ENCODE data around the gene IL1RL2. TPM values are rescaled to one million over a fixed set of nuclear protein-coding genes. Genes with fewer than 3 reads are reported as not detected.

The IL1RL2 gene
- total and polyA plus RNA-seq, 2 of the 4 experiments (the other 2 are of a cell fraction) = 0.09 to 0.36 TPM

- peak overlapping the region; percentile 88; the same call in 1 of the 3 replicates for H2BK15ac ChIP-seq (ENCODE audit: low read depth, low read length)
- H3K9me3 ChIP-seq (ENCODE audit: control insufficient read depth, insufficient read depth, low read length) = peaks cover 31% of the 10 kb centered on the region
- DNase-seq = no peak
- dilution Hi-C loops (cut with HindIII; ENCODE audit: low sequenced_read_pairs, unreplicated experiment) = no loop called here
- H4K20me1 ChIP-seq (ENCODE audit: insufficient read depth, low read length) = peaks cover 3% of the 10 kb centered on the region; the same call in 1 of the 2 replicates
- no peak overlapping the region for H2AFZ ChIP-seq (replicated peaks; ENCODE audit: low read length, poor library complexity)
- H3K23ac ChIP-seq (ENCODE audit: low read depth, low read length) = no peak overlapping the region; the same call in 1 of the 2 replicates
- no peak overlapping the region for H4K91ac ChIP-seq (ENCODE audit: insufficient read depth, low read depth, low read length)
- WGBS, 2 experiments (ENCODE audit: extremely low coverage in 2 of 2, insufficient read length in 1 of 2) = 26% methylated on average over 2 of the region's 4 CpGs; no CpG with 5 or more reads in 1 of the 2 experiments
- no peak overlapping the region for H2BK5ac ChIP-seq (ENCODE audit: low read depth, low read length, poor library complexity, severe bottlenecking)
- H3K9me1 ChIP-seq (ENCODE audit: insufficient read depth, low read length) = peaks cover 19% of the 10 kb centered on the region
- H3K4ac ChIP-seq (ENCODE audit: low read depth, low read length) = peak overlapping the region; percentile 93
- H3K27me3 ChIP-seq (ENCODE audit: control insufficient read depth, insufficient read depth, low read length) = no peaks in the 10 kb centered on the region
- H3K4me2 ChIP-seq (ENCODE audit: low read depth, low read length) = peak overlapping the region; percentile 97
- CTCF ChIA-PET = no interaction called here
- peak overlapping the region; percentile 86; the same call in 1 of the 2 replicates for H2BK120ac ChIP-seq (ENCODE audit: low read depth, low read length)
- ATAC-seq (ENCODE audit: low read depth) = no peak
- no peak for TF ChIP-seq MAZ (IDR thresholded peaks at IDR 0.05; ENCODE audit: borderline replicate concordance, low read depth, low read length)
- TF ChIP-seq USF2 (IDR thresholded peaks at IDR 0.05; ENCODE audit: low read depth, low read length) = no peak
- TF ChIP-seq SMC3 (IDR thresholded peaks at IDR 0.05; ENCODE audit: low read depth, low read length) = no peak
- TF ChIP-seq BHLHE40 (IDR thresholded peaks at IDR 0.05; ENCODE audit: low read depth, low read length) = no peak
- no peak for TF ChIP-seq CTCF (conservative IDR thresholded peaks at IDR 0.05; ENCODE audit: low read depth, low read length)
- no peak for TF ChIP-seq MXI1 (IDR thresholded peaks at IDR 0.05; ENCODE audit: borderline replicate concordance, low read depth, low read length)
- BruUV-seq (replicated peaks) = no TSS peak
- peaks cover 33% of the 10 kb centered on the region for H3K36me3 ChIP-seq (ENCODE audit: control insufficient read depth, insufficient read depth, low read length)
- peak overlapping the region; percentile 93; the same call in 1 of the 2 replicates for H3K9ac ChIP-seq (ENCODE audit: low read depth, low read length)
- H3K56ac ChIP-seq (ENCODE audit: extremely low read depth, insufficient read depth, low read length) = no peak overlapping the region
- intact Hi-C loops (cut with micrococcal nuclease) = loop anchor here (5.0 kb wide), 1 partner anchor 122 kb away; no protein-coding TSS in a partner anchor
- peaks cover 37 to 66% of the 10 kb centered on the region in 2 experiments for H3K79me1 ChIP-seq (ENCODE audit: low read depth in 1 of 2, low read length in 2 of 2)
- no peak overlapping the region for H3K27ac ChIP-seq (ENCODE audit: insufficient read depth, low read length)
- POLR2A ChIA-PET (ENCODE audit: unreplicated experiment) = no interaction called here
- H3K4me1 ChIP-seq (ENCODE audit: control insufficient read depth, insufficient read depth, low read length) = peaks cover 18% of the 10 kb centered on the region
- no peak overlapping the region for H2AK9ac ChIP-seq (replicated peaks; ENCODE audit: low read depth, low read length, poor library complexity)
- H3K18ac ChIP-seq (ENCODE audit: low read depth, low read length) = no peak overlapping the region
- H3K4me3 ChIP-seq (ENCODE audit: insufficient read depth, low read depth, low read length) = peak overlapping the region; percentile 89; the same call in 1 of the 2 replicates
- no peak overlapping the region for H4K5ac ChIP-seq (ENCODE audit: low read depth, low read length)
- peak overlapping the region in 1 of 2 experiments; percentile 90; a peak in 1 of 4 replicates for H4K8ac ChIP-seq (ENCODE audit: low read depth in 2 of 2, low read length in 2 of 2)
- peak overlapping the region; percentile 73; the same call in 1 of the 2 replicates for H3K14ac ChIP-seq (replicated peaks; ENCODE audit: low read depth, low read length)
- in situ Hi-C loops (cut with MboI; ENCODE audit: low sequenced_read_pairs) = loop anchor here (10.0 kb wide), 1 partner anchor 119 kb away; no protein-coding TSS in a partner anchor
- H2AK5ac ChIP-seq (ENCODE audit: low read depth, low read length) = peak overlapping the region; percentile 71; the same call in 1 of the 2 replicates
- 0 out of 2 replicates have a peak overlapping the region, but pooled peaks have one; percentile 61 for H2BK20ac ChIP-seq (ENCODE audit: low read depth, low read length)
These were observed 42.7 kb upstream of the IL1RL2 start for GRCh38 chr2:102144128-102144527.

Measured in IMR-90 (cell line).